Measurements from ENCODE around the gene GRM7.

GRM7 gene

DNA sequence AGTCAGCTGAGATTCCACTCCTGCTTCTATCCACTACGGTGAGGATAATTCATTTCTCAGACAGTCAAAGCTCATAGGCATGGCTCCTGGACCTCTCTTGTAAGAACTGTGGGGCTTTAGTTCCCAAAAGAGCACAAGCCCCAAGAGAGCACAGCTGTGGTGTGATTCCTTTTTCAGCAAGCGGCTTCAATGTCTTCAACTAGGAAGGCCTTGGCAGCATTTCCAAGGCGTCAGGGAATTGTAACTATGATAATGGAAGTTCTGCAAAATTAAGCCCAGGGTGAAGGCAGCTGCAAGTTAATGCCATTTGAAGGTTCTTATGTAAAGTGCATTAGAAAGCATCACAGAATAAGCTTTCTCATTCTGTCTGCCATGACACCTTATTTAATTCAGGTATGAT, 657.1 kb downstream of the GRM7 start:
- DNase-seq: no peak

DNA sequence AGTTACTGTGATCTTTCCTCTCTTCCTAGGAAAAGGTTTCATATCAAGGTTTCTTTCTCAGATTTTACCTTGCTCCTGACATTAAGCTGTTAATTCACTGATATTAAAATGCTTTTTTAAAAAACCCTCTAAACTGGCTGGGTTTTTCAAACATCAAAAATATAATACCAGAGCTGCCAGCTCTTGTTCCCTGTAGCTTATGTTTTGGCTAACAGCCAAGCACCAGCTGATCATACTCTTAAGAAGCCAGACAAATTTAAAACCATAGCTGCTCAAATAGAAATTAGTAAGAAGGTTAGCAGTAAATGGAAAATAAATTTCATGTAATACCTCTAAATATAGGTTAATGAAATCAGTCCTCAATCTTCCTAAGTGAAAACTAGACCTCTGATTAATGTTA, 657.5 kb downstream of the GRM7 start:
- no peak for DNase-seq

DNA sequence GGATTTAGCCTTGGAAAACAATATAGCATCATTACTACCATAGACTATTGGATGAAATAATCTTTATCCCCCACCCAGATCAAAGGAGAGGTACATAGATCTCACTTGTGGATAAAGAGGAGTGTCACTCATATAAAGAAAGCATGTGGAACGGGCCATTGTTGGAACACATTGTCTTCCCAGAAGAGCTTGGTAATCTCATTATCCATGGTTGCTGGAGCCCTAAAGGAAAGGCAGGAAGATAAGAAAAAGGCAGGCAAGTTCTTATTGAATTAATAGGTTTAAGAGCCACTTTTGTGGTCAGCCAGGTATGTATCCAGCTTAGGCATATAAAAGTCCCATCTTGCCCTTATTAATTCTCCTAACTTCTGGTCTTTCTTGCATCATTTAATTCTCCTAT, 659.1 kb downstream of the GRM7 start:
- no peak for DNase-seq

DNA sequence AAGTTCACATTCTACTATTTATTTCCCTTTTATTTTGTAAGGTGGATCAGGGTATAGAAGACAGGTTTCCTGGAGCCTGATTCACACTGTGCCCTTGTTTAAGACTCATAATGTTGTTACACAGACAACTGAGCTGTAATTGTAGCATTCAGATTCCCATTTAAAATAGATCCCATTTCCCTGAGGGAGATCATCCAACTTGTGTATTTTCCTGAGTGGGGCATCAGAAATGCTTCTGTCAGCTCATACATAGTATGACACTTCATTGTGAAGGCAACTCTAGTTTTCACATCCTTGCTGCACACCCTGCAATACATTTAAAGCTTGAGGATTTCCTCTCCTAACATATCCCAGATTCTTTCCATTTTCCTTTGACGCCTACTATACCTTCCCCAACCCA, 659.7 kb downstream of the GRM7 start:
- no peak for DNase-seq

DNA sequence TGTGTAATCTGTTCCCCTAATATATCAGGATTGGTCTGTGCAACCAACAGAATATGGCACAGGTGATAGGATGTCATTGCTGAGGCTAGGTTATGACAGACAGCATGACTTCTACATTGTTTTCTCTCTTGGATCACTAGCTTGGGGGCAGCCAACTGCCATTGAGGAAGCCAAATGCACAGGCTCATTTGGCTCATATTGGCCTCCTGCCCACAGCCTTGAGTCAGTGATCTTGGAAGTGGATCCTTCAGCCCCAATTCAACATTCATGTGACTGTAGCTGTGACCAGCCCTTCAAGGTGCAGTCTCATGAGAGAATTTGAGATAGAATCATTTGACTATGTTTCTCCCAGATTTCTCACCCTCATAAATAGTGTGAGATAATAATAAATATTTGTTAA, 675.6 kb downstream of the GRM7 start:
- DNase-seq: no peak

DNA sequence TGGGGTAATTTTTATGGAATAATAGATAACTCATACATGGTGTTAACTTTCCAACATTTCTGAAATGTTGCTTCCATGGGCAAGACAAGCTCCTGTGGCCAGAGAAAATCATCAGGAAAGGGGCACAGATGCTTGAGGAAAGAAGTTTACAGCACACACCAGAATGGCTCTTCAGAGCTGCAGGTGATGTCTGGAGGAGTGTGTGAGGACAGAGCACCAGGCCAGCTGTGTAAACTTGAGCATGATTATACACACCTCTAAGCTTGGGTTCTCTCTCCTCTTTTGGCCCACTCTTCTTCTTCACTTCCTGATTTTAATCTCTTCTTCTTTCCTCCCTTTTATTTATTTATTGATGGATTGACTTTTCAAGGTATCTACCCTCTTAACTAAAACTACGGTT, 676.0 kb downstream of the GRM7 start:
- DNase-seq: no peak

DNA sequence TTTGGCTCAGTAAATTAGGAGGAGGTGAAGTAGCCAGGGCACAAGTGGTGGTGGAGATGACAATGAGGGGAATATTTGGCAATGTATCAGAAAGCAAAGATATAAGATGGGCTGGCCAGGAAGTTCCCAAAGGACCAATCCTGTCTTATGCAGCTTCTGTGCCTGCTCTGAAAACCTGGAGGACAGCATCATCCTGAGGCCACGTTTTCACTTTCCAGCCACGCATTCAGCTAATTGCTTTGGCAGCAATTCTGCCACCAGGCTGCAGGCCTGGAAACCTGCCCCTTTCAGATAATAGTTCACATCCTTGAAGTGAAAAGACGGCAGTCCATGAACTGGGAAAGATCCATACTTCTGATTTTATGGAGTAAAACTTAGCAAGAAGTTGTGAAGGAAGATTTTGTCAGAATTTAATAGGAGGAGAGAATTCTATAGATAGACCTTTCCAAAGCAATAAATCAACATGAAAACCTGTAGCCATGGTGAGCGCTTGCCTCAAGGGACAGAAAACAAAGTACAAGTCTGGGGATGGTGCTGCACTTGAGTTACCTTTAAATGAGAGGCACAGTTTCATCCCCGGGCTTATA, 682.5 kb downstream of the GRM7 start:
- no peak for DNase-seq

DNA sequence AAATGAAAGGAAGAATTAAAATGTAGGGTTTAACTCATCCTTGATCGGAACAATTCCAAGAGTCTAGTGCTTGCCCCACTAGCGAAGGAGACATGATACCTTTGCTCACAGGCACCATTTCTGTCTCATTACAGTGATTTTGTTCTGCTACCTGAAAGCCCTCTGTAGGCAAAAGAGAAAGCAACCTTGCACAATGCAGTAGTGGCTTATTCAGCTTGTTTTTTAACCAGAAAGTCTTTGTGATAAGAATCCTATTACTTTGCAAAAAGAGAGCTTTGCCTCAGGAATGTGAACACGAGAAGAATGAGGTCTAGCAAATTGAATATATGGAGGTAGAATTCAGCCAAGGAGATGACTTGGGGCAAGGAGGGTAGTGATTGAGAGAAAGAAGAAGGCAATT, 684.4 kb downstream of the GRM7 start:
- DNase-seq: no peak

DNA sequence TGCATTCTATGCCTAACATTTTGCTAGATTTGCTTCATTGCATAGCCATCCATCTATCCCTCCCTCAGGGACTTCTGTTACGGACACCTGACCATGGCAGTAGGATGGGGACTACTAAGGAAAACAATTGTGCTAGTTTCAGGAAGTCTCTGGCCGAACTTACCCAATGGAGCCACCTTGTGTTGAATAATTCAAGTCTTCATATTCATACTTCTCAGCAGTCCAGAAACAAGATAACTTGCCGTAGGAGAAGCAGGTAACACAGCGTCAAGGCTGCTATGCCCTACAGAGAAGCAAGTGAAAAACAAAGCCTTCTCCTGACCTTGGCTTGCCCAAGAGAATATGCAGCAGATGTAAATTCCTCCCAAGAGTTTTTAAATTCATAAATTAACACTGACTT, 685.3 kb downstream of the GRM7 start:
- no peak for DNase-seq

DNA sequence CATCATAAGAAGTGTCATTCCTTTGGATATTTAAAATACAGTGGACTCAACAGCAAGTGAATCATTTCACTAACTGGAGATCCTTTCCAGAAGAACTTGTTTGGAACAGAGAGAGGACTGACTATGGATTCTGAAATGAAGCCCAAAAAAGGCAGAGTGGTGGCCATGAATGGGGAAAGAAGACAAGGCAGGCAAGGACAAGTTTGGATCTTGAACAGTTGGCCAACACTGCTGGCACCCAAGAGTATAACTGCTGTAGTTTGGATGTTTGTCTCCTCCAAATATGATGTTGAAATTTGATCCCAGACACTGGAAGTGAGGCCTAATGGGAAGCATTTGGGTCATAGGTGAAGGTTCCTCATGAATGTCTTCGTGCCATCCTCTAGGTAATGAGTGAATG, 686.9 kb downstream of the GRM7 start:
- no peak for DNase-seq

DNA sequence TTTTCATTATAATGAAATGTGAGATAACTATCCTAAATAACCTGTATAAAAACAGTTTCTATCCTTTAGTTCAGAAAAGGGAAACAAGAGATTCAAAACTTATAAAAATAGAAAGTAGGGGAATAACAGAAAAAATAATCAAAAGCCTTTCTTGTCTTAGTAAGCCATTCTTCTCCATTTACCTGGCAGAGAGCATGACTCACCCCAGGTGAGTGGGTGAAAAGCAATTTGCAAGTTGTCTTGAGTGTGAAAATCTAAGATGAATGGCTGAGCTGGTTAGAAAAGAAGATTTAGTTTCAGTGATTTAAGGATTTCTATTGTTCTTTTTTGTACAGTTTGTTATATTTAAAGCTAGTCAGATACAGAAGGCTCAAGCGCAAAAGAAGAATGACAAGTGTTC, 702.0 kb downstream of the GRM7 start:
- DNase-seq: no peak

DNA sequence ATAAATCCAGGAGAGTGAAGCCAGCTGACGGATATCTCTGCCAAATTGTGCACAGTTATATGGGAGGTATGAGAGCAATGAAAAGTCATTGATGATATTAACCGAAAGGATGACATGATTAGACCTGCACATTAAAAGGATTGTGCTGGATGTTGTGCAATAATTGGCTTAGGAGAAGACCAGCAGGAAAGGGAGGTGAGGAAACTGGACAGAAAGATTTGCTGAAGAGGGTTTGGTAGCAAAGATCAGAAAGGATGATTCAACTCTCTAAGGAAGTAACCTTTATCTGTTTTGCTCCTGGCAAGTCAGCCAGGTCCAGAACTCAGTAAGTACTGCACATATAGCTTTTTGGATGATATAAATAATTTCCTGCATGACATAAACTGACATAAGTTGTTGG, 704.7 kb downstream of the GRM7 start:
- DNase-seq: no peak

DNA sequence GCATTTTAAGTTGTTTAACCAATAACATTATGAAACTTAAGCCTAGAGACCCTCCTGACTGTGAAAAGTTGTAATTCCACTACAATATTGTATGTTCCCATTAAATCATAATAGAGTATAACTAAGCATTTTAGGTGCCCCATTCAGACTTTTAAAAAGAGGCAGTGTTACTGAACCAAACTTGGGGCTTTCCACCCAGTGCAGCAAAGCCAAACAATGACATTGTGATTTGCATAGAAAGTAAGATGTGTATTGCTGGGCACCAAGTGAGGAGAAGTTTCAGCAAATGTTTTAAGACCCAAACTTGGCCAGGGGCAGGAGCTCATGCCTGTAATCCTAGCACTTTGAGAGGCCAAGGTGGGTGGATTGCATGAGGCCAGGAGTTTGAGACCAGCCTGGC, 706.2 kb downstream of the GRM7 start:
- no peak for DNase-seq

DNA sequence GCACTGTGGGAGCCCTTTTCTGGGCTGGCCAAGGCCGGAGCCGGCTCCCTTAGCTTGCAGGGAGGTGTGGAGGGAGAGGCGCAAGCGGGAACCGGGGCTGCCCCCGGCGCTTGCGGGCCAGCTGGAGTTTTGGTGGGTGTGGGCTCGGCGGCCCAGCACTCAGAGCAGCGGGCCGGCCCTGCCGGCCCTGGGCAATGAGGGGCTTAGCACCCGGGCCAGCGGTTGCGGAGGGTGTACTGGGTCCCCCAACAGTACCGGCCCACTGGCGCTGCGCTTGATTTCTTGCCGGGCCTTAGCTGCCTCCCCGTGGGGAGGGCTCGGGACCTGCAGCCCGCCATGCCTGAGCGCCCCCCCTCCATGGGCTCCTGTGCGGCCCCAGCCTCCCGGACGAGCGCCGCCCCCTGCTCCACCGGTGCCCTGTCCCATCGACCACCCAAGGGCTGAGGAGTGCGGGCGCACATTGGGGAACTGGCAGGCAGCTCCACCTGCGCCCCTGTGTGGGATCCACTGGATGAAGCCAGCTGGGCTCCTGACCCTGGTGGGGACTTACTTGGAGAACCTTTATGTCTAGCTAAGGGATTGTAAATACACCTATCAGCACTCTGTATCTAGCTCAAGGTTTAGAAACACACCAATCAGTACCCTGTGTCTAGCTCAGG, 707.7 kb downstream of the GRM7 start:
- DNase-seq: no peak

DNA sequence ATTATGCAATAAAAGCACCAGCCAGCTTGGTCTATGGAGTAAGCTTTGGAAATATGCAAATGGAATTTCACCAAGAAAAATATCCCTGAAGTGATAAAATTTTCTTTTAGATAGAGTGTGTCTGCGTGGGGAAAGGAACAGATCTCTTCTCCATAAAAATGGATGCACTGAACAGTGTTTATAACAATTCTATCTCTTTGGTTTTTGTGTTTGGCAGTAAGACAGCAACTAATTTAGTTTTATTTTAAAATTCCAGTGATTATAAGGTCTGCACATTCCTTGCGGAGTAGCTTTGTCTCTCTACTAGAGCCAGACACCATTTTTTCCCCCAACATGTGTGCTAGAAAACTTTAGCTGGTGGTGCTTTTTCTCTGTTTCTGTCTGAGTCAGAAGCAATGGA, 712.4 kb downstream of the GRM7 start:
- DNase-seq: no peak

DNA sequence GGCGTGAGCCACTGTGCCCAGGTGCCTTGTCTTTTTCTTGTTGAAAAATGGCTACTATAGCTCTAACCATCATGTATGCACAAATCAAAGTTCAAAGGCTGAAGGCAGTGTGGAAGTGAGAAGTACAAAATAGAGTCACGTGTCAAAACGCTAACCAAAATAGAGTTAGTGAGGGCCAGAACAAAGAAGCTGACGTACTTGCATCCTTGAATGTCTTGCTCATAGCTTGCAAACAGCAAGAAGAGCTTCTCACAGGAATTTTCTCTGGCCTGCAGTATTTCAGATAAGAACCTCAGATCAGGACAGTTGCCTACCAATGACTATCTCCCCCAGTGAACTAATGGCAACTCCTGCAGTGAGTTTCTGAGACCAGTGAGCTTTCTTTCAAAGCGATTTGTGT, 713.5 kb downstream of the GRM7 start:
- DNase-seq: no peak

DNA sequence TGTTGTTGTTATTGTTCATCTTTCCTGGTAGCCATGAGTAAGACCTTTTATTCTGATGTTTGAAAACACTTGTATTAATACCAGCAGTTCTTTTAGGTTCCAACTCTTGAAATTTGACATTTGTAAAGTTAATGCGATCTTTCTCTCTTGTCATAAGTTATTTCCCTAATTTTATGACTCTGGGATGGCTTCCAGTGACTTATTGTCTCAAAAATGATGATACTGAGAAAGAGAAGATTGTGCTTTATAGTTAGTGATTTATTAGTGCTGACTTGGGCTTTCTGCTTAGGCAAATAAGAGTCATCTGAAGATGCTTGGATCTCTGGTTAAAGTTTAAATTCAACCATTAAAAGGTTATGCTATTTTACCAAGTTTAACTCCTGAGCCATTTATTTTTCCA, 715.2 kb downstream of the GRM7 start:
- no peak for DNase-seq

DNA sequence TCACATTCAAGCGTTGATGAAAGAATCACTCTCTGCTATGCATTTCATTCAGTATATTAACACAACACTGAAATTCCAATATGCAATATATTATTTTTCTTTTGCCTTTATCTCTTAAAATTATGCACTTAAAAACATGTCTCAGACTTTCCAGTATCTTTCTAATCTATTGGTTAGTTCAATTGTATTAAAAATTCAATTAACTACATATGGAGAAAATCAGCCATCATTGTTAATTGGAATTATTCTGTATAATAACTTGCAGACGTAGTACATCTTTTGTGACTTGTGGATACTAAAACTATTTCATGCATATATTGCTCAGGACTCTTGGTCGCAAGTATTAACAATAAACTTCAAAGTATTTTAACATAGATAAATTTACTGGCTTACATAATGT, 715.6 kb downstream of the GRM7 start:
- no peak for DNase-seq

DNA sequence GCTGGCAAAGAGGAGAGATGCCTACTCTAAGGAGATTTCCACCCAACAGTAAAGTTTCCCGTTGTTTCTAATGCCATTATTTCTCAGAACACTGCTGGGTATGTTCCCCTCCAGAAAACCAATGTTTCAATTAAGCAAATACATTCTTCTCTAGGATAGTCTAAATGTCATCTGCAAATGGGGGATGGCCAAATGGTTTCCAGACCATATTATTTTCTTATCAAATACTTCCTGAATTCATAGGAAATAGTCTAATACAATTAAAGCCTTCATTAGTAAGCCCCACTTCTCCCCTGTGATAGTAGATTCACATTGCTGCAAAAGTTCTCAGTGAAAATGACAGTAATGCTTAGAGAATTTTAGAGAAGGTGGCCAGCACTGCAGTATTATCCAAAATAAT, 716.6 kb downstream of the GRM7 start:
- DNase-seq: no peak

DNA sequence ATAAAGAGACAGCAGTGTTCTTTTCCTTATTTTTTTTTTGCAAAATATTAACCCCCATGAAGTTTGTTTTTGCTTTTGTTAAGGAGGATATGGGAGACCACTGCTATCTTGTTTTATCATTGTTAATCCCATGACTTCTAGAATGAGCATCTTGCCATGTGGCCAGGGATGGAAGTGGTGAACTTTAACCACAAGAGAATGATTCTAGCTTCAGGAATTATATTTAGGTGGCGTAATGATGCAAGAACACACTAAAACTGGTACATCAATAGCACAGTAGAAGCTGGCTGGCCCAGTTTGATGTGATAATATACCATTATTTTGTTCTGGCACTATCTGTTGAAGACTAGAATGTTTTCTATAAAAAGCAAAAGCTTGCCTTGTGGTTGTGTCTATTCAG, 720.9 kb downstream of the GRM7 start:
- DNase-seq: no peak

DNA sequence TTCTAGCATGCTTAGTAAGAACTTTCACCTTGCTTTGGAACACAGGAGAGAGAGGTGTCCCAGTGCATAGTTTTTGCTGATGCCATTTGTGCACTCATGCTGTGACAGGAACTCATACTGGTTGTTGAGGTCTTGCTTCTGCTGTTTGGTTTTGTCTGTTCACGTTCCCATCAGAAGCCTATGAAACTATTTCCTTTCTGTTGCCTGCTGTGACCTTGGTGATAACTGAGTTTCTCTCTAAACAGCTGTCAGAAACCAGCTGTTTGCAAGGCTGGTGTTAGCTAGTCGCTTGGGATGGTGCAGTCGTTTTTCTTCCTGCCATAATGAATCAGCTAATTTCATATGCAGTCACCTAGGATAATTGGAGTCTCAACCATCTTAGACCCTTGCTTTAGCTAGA, 724.1 kb downstream of the GRM7 start:
- no peak for DNase-seq

DNA sequence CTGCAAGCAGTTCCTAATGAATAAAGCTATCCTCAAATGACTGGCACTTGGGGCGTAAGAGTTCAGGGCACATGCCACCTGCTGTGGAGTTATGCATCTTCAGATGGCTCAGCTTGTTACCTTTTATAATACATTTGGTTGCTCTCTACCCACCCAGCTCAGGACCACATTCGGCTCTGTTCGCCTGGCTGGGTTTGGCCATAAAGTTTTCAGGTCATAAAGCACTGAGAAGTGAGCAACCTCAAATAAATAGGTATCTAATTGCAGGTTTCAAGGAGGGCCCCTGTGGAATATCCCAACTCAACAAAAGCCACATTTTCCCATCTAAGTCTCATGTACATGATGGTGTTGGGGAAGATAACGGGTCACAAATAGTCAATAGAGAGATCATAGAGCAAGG, 727.3 kb downstream of the GRM7 start:
- DNase-seq: no peak

DNA sequence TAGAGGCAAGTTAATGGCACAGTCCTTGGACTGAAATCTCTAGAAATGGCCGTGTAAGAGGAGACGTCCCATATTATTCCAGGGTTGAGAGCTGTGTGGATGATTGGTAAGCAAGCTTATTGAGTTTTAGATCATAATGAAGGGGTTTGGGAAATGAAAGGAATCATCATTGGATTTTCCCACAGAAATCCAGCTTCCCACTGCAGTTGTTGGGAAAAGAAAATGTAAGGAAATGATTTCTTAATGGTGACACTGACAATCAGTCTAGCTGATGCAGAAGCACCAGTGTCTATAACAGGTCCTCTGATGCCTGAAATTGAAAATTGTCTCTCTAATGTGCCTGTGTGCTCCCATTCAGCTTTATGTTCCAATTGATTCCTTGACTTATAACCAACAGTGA, 728.6 kb downstream of the GRM7 start:
- no peak for DNase-seq

DNA sequence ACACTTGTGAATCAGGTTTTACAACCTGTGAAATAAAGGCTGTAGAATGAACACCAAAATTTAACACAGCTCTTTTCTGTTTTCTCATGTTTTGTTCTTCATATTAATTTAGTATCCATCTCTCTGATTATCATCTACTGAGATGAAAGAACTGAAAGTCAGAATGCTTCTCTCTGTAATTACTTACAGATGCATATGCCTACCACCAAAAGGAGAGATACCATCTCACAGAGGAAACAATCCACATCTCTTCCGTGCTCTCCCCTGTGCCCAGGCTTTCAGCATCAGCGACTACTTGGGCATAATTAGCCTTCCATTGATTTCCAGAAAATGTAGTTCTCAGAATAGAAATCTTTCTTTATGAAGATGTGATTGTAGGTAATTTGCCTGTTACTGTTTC, 741.4 kb downstream of the GRM7 start:
- no peak for DNase-seq

DNA sequence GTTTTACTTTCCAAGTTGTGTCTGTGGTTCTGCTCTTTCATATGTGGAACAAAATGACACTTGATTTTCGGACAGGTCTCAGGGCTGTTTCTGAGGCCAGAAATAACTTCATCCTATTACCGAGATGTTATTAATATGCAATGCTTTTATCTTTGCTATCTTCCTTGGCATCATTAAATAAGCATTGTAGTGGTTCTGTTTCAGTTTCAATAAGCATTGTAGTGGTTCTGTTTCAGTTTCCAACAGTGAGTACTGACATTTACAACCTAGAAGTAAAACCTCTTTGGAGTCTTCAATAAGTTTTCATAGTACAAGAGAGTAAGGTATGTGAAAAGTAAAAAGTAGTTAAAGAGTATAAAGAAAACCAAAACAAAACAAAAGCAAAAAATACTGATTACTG, 746.2 kb downstream of the GRM7 start:
- DNase-seq: no peak

DNA sequence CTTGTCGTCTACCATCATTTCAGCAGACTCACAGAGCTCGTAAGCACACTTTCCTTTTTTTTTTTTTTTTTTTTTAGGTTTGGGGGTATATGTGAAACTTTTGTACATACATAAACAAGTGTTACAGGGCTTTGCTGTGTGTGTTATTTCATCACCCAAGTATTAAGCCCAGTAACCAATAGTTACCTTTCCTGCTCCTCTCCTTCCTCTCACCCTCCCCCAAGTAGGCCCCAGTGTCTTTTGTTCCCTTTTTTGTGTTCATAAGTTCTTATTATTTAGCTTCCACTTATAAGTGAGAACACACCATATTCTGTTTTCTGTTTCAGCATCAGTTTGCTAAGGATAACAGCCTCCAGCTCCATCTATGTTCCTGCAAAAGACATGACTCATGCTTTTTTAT, 746.8 kb downstream of the GRM7 start:
- DNase-seq: no peak
